Stimulated activated CD4-positive, alpha-beta T cell treated with anti-CD3 and anti-CD28 coated beads, TNF-alpha, amount 100 ng/mL, for 4 hours (primary cell): ENCODE data around the gene RABL2B.

ENCODE experiments used
- DNase-seq, 3 experiments: peaks; one replicate each; pipeline ENCODE4 v3.0.0-alpha.2; 2020; ENCODE audit warnings: low read depth in 3 of 3

Gene RABL2B

GRCh38 chr22:50722716-50723428, 60.6 kb downstream of the RABL2B start:
- DNase-seq: no peak

GRCh38 chr22:50722048-50722701, 61.3 kb downstream of the RABL2B start:
- no peak for DNase-seq

GRCh38 chr22:50721257-50721844, 62.1 kb downstream of the RABL2B start:
- DNase-seq: no peak

- no peak for DNase-seq
These were observed 62.9 kb downstream of the RABL2B start for GRCh38 chr22:50720301-50721256.

GRCh38 chr22:50719814-50720300, 63.6 kb downstream of the RABL2B start:
- no peak for DNase-seq

GRCh38 chr22:50718352-50718709, 65.1 kb downstream of the RABL2B start:
- DNase-seq: no peak

GRCh38 chr22:50717709-50718351, 65.6 kb downstream of the RABL2B start:
- DNase-seq: no peak
